HG03342 (cell line): ENCODE data around the gene BMF.
A peak's percentile ranks its signal among the peaks of the same experiment; 100 is the strongest.
"Not testable (repeated sequence)": the region's sequence is repeated elsewhere in the genome, so short reads cannot be mapped to it uniquely, and the experiment has no call there.

Experiments
- ATAC-seq: cut with Tn5 transposase; IDR thresholded peaks from one replicate; pipeline ENCODE4 v1.9.1; 2021; ENCODE audit warnings: mild to moderate bottlenecking, moderate library complexity; ENCODE audit not compliant: unreplicated experiment

The BMF gene

GRCh38 chr15:40128766-40129660, 20.3 kb upstream of the BMF start:
- ATAC-seq: no peak

- ATAC-seq: no peak
These were observed 17.3 kb upstream of the BMF start for GRCh38 chr15:40125950-40126349.

GRCh38 chr15:40124807-40125285, 16.2 kb upstream of the BMF start:
- ATAC-seq: not testable (repeated sequence)

- ATAC-seq: not testable (repeated sequence)
These were observed 15.7 kb upstream of the BMF start for GRCh38 chr15:40124333-40124732.

GRCh38 chr15:40123863-40124262, 15.2 kb upstream of the BMF start:
- not testable (repeated sequence) for ATAC-seq

GRCh38 chr15:40122989-40123388, 14.3 kb upstream of the BMF start:
- ATAC-seq: not testable (repeated sequence)

GRCh38 chr15:40121911-40122638, 13.4 kb upstream of the BMF start:
- no peak for ATAC-seq

GRCh38 chr15:40118473-40118872, 9.8 kb upstream of the BMF start:
- ATAC-seq: no peak

GRCh38 chr15:40115670-40116093, 7.0 kb upstream of the BMF start:
- ATAC-seq: peak; percentile 93

- not testable (repeated sequence) for ATAC-seq
These were observed 6.4 kb upstream of the BMF start for GRCh38 chr15:40115106-40115505.

GRCh38 chr15:40114218-40114617, 5.5 kb upstream of the BMF start:
- no peak for ATAC-seq

- no peak for ATAC-seq
These were observed 4.1 kb upstream of the BMF start for GRCh38 chr15:40112789-40113188.

GRCh38 chr15:40111888-40112287, 3.2 kb upstream of the BMF start:
- no peak for ATAC-seq

GRCh38 chr15:40110866-40111550, 2.3 kb upstream of the BMF start:
- no peak for ATAC-seq

GRCh38 chr15:40108061-40108854, 421 bp downstream of the BMF start:
- no peak for ATAC-seq

- ATAC-seq: peak; percentile 29
These were observed 2.2 kb downstream of the BMF start for GRCh38 chr15:40106203-40107161.

- no peak for ATAC-seq
These were observed 3.0 kb downstream of the BMF start for GRCh38 chr15:40105517-40106202.

GRCh38 chr15:40104865-40105516, 3.7 kb downstream of the BMF start:
- peak; percentile 26 for ATAC-seq
